Measurements from ENCODE around the gene CRTAC1.

Gene CRTAC1

DNA sequence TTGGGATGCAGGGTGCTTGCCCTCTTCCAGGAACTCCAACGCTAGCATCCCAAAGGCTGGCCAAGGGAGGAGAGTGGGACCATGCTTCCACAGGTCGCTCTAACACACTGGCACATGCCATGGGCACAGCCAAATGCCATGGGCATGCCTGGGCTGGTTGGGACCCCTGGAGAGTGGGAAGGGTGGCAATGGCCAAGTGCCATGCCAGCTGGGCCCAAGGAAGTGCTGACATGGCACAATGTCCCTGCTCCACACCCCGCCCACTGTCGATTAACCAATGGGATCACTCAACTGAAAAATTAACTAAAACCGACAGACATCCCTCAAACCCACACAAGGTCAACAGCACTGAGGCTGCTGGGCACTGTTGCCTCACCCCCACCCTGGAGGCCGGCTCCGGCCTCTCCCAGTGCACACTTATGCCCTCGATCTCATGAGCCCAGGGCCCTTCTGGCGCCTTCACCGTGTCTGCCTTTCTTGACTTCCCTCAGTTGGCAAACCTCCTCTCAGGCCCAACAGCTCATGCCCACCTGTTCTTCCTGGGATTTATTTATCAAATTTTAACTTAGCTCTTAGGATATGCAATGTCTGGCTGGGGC lies 97.4 kb downstream of the CRTAC1 start:
- TF ChIP-seq, protein P1, sequence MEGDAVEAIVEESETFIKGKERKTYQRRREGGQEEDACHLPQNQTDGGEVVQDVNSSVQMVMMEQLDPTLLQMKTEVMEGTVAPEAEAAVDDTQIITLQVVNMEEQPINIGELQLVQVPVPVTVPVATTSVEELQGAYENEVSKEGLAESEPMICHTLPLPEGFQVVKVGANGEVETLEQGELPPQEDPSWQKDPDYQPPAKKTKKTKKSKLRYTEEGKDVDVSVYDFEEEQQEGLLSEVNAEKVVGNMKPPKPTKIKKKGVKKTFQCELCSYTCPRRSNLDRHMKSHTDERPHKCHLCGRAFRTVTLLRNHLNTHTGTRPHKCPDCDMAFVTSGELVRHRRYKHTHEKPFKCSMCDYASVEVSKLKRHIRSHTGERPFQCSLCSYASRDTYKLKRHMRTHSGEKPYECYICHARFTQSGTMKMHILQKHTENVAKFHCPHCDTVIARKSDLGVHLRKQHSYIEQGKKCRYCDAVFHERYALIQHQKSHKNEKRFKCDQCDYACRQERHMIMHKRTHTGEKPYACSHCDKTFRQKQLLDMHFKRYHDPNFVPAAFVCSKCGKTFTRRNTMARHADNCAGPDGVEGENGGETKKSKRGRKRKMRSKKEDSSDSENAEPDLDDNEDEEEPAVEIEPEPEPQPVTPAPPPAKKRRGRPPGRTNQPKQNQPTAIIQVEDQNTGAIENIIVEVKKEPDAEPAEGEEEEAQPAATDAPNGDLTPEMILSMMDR (IDR thresholded peaks at IDR 0.05): no peak
- no peak for TF ChIP-seq ZFX (IDR thresholded peaks at IDR 0.05; ENCODE audit: borderline replicate concordance)
- H3K27ac ChIP-seq: no peak overlapping the region

GRCh38 chr10:97931041-97931440 lies 99.4 kb downstream of the CRTAC1 start:
- no peak for TF ChIP-seq ZFX (IDR thresholded peaks at IDR 0.05; ENCODE audit: borderline replicate concordance)
- TF ChIP-seq, protein P1 (IDR thresholded peaks at IDR 0.05): no peak

GRCh38 chr10:97928897-97929296 lies 101.5 kb downstream of the CRTAC1 start:
- no peak overlapping the region for H3K27ac ChIP-seq
- TF ChIP-seq, protein P1 (IDR thresholded peaks at IDR 0.05): no peak
- TF ChIP-seq ZFX (IDR thresholded peaks at IDR 0.05; ENCODE audit: borderline replicate concordance): no peak

More at GRCh38 chr10:97931041-97931440, 99.4 kb downstream of the CRTAC1 start:
- no peak overlapping the region for H3K27ac ChIP-seq

GRCh38 chr10:97927622-97928021 lies 102.8 kb downstream of the CRTAC1 start:
- TF ChIP-seq, protein P1 (IDR thresholded peaks at IDR 0.05): no peak
- no peak for TF ChIP-seq ZFX (IDR thresholded peaks at IDR 0.05; ENCODE audit: borderline replicate concordance)
- no peak overlapping the region for H3K27ac ChIP-seq

- TF ChIP-seq, protein P1 (IDR thresholded peaks at IDR 0.05): no peak
- no peak for TF ChIP-seq ZFX (IDR thresholded peaks at IDR 0.05; ENCODE audit: borderline replicate concordance)
- H3K27ac ChIP-seq: no peak overlapping the region
Measured at GRCh38 chr10:97926055-97926454, 104.4 kb downstream of the CRTAC1 start.

- TF ChIP-seq ZFX (IDR thresholded peaks at IDR 0.05; ENCODE audit: borderline replicate concordance): no peak
- TF ChIP-seq, protein P1 (IDR thresholded peaks at IDR 0.05): no peak
- H3K27ac ChIP-seq: no peak overlapping the region
Measured at GRCh38 chr10:97925308-97925938, 105.0 kb downstream of the CRTAC1 start.

DNA sequence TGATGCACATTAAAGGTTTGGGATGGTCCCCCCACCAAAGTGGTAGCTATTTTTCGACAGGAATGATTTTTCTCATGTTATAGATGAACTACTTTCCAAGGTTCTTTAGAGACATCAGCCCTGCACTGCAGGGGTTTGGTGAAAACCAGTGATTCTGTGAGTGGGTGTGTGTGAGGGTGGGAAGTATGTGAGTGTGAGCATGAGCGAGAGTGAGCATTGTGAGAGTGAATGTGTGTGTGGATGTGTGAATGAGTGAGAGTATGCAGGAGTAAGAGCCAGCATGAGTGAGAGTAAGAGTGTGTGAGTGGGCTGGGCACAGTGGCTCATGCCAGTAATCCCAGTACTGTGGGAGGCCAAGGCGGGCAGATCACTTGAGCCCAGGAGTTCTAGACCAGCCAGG lies 105.7 kb downstream of the CRTAC1 start:
- TF ChIP-seq, protein P1 (IDR thresholded peaks at IDR 0.05): no peak
- no peak for TF ChIP-seq ZFX (IDR thresholded peaks at IDR 0.05; ENCODE audit: borderline replicate concordance)
- no peak overlapping the region for H3K27ac ChIP-seq

Measured in 22Rv1 (cell line).